ENCODE data around the gene PTPRU. TPM values are rescaled to one million over a fixed set of nuclear protein-coding genes. Genes with fewer than 3 reads are reported as not detected.

The PTPRU gene
- total RNA-seq, 1 experiment from 2014 or later: 45.5 TPM

- Histone ChIP-seq H3K23me2 (ENCODE audit: insufficient read length, low read depth, low read length, poor library complexity, severe bottlenecking) (no peaks in the 10 kb centered on the region), H3K56ac (ENCODE audit: insufficient read length, low read depth, low read length) (no peak overlapping the region), H3K9me3 (ENCODE audit: control insufficient read depth, low read depth, low read length) (no peaks in the 10 kb centered on the region), H2BK12ac (ENCODE audit: insufficient read length, low read depth, low read length) (no peak overlapping the region), H4K5ac (ENCODE audit: insufficient read length, low read depth, low read length) (no peak overlapping the region), H2BK15ac (ENCODE audit: low read depth, low read length) (no peak overlapping the region), H3K4me2 (ENCODE audit: insufficient read depth, insufficient read length, low read length) (no peak overlapping the region), H2AFZ (ENCODE audit: low read length) (no peak overlapping the region), H4K8ac (replicated peaks; ENCODE audit: insufficient read length, low read depth, low read length) (no peak overlapping the region), H4K20me1 (ENCODE audit: control insufficient read depth, insufficient read depth, insufficient read length) (no peaks in the 10 kb centered on the region), H2BK5ac (ENCODE audit: insufficient read length, low read length) (no peak overlapping the region), H3K18ac (ENCODE audit: insufficient read length, low read depth, low read length) (no peak overlapping the region), H2AK5ac (ENCODE audit: insufficient read length, low read length) (no peak overlapping the region), H3K4me1 (ENCODE audit: insufficient read depth, low read length) (no peaks in the 10 kb centered on the region), H2BK120ac (ENCODE audit: low read depth, low read length, poor library complexity, severe bottlenecking) (no peak overlapping the region), H3K79me2 (ENCODE audit: insufficient read depth, low read length) (no peaks in the 10 kb centered on the region), H3K23ac (ENCODE audit: insufficient read length, low read depth, low read length) (no peak overlapping the region), H4K91ac (ENCODE audit: insufficient read length, low read depth, low read length) (no peak overlapping the region), H3T11ph (ENCODE audit: low read length) (no peak overlapping the region), H2BK20ac (ENCODE audit: low read depth, low read length, poor library complexity, severe bottlenecking) (no peak overlapping the region), H3K27ac (ENCODE audit: insufficient read length, low read depth, low read length) (no peak overlapping the region), H3K4ac (ENCODE audit: low read depth, low read length) (no peak overlapping the region), H3K14ac (ENCODE audit: insufficient read depth, low read length) (no peak overlapping the region), H3K9ac (ENCODE audit: extremely low read depth, insufficient read length, low read length) (no peak overlapping the region), H3K79me1 (ENCODE audit: insufficient read depth, low read depth, low read length, poor library complexity, severe bottlenecking) (no peaks in the 10 kb centered on the region), H3K27me3 (ENCODE audit: insufficient read depth, low read length) (no peaks in the 10 kb centered on the region)
- peaks cover 2 to 45% (median 35%) of the 10 kb centered on the region in 3 experiments; a peak in 5 of 7 replicates for H3K36me3 Mint-ChIP-seq (ENCODE audit: insufficient read depth in 1 of 3, low read depth in 3 of 3)
- TF ChIP-seq CTCF (conservative IDR thresholded peaks at IDR 0.05): no peak
- no CpG with 5 or more reads among the region's 16 CpGs for WGBS (ENCODE audit: extremely low coverage, insufficient read length, low lambda C conversion rate)
- DNase-seq: no peak
- H3K27ac Mint-ChIP-seq: peak overlapping the region in 2 of 3 experiments; percentile 34 to 54; a peak in 1 of 7 replicates
- H3K4me3 Mint-ChIP-seq: no peak overlapping the region
- no peaks in the 10 kb centered on the region for H3K9me3 Mint-ChIP-seq
- no peaks in the 10 kb centered on the region for H3K27me3 Mint-ChIP-seq (ENCODE audit: low read depth)
- H3K4me1 Mint-ChIP-seq: peaks cover 8 to 17% of the 10 kb centered on the region in 2 experiments
Measured at GRCh38 chr1:29311352-29312030, 75.2 kb downstream of the PTPRU start.

Measured in H9 (cell line).